Loucy (cell line): Measurements from ENCODE around the gene HENMT1.

Source experiments
- H2AFZ ChIP-seq: fragments of 200-600 bp; sonication (generic); 2 replicates; pipeline ENCODE4 v1.6.0; 2016; ENCODE audit warnings: antibody characterized with exemption, mild to moderate bottlenecking, low read length, moderate library complexity
- H3F3A ChIP-seq: fragments of 200-600 bp; 2 replicates; pipeline ENCODE4 v1.6.0; 2016; ENCODE audit warnings: antibody characterized with exemption, low read depth, mild to moderate bottlenecking
- H3K27me3 ChIP-seq: fragments of 200-600 bp; sonication (generic); 2 replicates; pipeline ENCODE4 v1.6.1; 2014; ENCODE audit warnings: low read length, mild to moderate bottlenecking; ENCODE audit not compliant: insufficient read depth, poor library complexity, severe bottlenecking
- H3K36me3 ChIP-seq: fragments of 200-600 bp; sonication (generic); 2 replicates; pipeline ENCODE4 v1.6.1; 2016; ENCODE audit warnings: low read length; ENCODE audit not compliant: insufficient read depth
- H3K4me1 ChIP-seq: fragments of 200-600 bp; sonication (generic); 2 replicates; pipeline ENCODE4 v1.5.1; 2014; ENCODE audit warnings: low read length, mild to moderate bottlenecking; ENCODE audit not compliant: insufficient read depth, poor library complexity, severe bottlenecking
- H3K4me2 ChIP-seq: fragments of 200-600 bp; sonication (generic); 2 replicates; pipeline ENCODE4 v1.6.0; 2014; ENCODE audit warnings: antibody characterized with exemption, low read length, low read depth, mild to moderate bottlenecking; ENCODE audit not compliant: poor library complexity, severe bottlenecking
- H3K4me3 ChIP-seq: fragments of 200-600 bp; sonication (generic); 2 replicates; pipeline ENCODE4 v1.5.1; 2014; ENCODE audit warnings: low read length, mild to moderate bottlenecking, mixed read lengths; ENCODE audit not compliant: poor library complexity, severe bottlenecking
- H3K79me2 ChIP-seq: fragments of 200-600 bp; sonication (generic); 2 replicates; pipeline ENCODE4 v1.6.1; 2014; ENCODE audit warnings: low read length; ENCODE audit not compliant: insufficient read depth
- H3K9ac ChIP-seq: fragments of 200-600 bp; sonication (generic); 2 replicates; pipeline ENCODE4 v1.6.0; 2014; ENCODE audit warnings: mild to moderate bottlenecking, low read depth, low read length, moderate library complexity; ENCODE audit not compliant: poor library complexity, severe bottlenecking
- H3K9me2 ChIP-seq: fragments of 200-600 bp; sonication (generic); replicated peaks from 2 replicates; pipeline ENCODE4 v1.6.1; 2016; ENCODE audit warnings: low read depth, low read length, mixed read lengths
- H3K9me3 ChIP-seq: fragments of 200-600 bp; sonication (generic); 2 replicates; pipeline ENCODE4 v1.6.1; 2014; ENCODE audit warnings: mild to moderate bottlenecking, antibody characterized with exemption, low read length, low read depth; ENCODE audit not compliant: insufficient read depth
- H4K20me1 ChIP-seq: fragments of 200-600 bp; sonication (generic); 2 replicates; pipeline ENCODE4 v1.6.0; 2014; ENCODE audit warnings: antibody characterized with exemption, low read length, mild to moderate bottlenecking; ENCODE audit not compliant: insufficient read depth, poor library complexity, severe bottlenecking
- EZH2phosphoT487 ChIP-seq: fragments of 200-600 bp; IDR thresholded peaks from 2 replicates; pipeline ENCODE4 v1.6.1; 2018; ENCODE audit warnings: antibody characterized with exemption, mild to moderate bottlenecking, moderate library complexity, borderline replicate concordance
- TF ChIP-seq, protein P1 (sequence below): fragments of 200-600 bp; sonication (generic); conservative IDR thresholded peaks from 2 replicates; pipeline ENCODE4 v1.5.1; 2014; ENCODE audit warnings: mild to moderate bottlenecking, antibody characterized with exemption, low read length

Gene HENMT1

DNA sequence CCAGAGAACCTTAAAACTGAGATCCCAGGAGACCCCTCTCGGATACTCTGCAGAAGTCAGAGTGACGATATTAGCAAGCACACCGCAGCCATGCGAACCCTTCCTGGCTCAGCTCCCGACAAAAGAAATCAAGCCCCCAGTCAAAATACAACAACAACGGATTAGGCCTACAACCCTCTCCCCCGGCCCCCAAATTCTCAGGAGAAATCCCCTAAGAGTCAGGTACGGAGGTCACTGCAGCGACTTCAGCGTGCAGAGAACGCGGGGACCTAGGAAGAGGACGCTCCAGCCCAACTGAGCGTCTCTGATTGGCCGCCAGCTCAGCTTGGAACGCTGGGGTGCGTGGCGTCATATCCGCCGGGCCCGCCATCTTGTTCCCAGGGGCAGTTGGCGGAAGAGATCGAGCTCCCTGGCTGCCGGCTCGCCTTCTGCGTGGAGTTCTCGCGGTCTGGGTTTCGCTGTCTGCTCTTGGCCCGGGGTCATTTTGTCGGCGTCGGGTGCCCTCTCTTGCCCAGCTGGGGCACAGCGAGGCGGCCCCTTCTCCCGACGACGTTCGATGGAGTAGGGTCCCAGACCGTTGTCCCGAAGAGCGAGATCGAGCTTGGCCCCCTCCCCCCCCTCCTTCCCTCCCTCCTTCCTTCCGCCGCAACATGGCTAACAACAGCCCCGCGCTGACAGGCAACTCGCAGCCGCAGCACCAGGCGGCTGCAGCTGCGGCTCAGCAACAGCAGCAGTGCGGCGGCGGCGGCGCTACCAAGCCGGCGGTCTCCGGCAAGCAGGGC lies 31.2 kb upstream of the HENMT1 start, which contains the start of gene PRPF38B:
TSS of gene PRPF38B (plus strand) at position 369 of the 782 bp plus-strand sequence. CDS start at position 651, 282 bp downstream.
- Histone ChIP-seq H2AFZ (peak within 1 kb of the TSS; percentile 76), H3K4me1 (peaks cover 33% of the 10 kb centered on the region), H3K9ac (peak within 1 kb of the TSS; percentile 89), H4K20me1 (peaks cover 50% of the 10 kb centered on the region), H3F3A (0 out of 2 replicates have a peak, but pooled peaks cover 5% of the 10 kb centered on the region), H3K27me3 (no peaks in the 10 kb centered on the region), H3K4me3 (peak within 1 kb of the TSS; percentile 86), H3K36me3 (peaks cover 19% of the 10 kb centered on the region), H3K9me2 (no peaks in the 10 kb centered on the region), H3K9me3 (no peaks in the 10 kb centered on the region), H3K4me2 (peak within 1 kb of the TSS; percentile 98), H3K79me2 (peaks cover 67% of the 10 kb centered on the region)
- TF ChIP-seq, protein P1, sequence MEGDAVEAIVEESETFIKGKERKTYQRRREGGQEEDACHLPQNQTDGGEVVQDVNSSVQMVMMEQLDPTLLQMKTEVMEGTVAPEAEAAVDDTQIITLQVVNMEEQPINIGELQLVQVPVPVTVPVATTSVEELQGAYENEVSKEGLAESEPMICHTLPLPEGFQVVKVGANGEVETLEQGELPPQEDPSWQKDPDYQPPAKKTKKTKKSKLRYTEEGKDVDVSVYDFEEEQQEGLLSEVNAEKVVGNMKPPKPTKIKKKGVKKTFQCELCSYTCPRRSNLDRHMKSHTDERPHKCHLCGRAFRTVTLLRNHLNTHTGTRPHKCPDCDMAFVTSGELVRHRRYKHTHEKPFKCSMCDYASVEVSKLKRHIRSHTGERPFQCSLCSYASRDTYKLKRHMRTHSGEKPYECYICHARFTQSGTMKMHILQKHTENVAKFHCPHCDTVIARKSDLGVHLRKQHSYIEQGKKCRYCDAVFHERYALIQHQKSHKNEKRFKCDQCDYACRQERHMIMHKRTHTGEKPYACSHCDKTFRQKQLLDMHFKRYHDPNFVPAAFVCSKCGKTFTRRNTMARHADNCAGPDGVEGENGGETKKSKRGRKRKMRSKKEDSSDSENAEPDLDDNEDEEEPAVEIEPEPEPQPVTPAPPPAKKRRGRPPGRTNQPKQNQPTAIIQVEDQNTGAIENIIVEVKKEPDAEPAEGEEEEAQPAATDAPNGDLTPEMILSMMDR: no peak
- TF ChIP-seq EZH2phosphoT487: no peak

- Histone ChIP-seq H3K79me2 (peaks cover 59% of the 10 kb centered on the region), H3K4me3 (peak overlapping the region; percentile 86), H3K36me3 (peaks cover 11% of the 10 kb centered on the region), H3K4me1 (peaks cover 25% of the 10 kb centered on the region), H2AFZ (peak overlapping the region; percentile 76), H3K27me3 (no peaks in the 10 kb centered on the region), H3F3A (0 out of 2 replicates have a peak, but pooled peaks cover 5% of the 10 kb centered on the region), H3K4me2 (peak overlapping the region; percentile 98), H3K9me2 (no peaks in the 10 kb centered on the region), H4K20me1 (peaks cover 42% of the 10 kb centered on the region), H3K9me3 (no peaks in the 10 kb centered on the region), H3K9ac (peak overlapping the region; percentile 89)
- TF ChIP-seq, protein P1: no peak
- TF ChIP-seq EZH2phosphoT487: no peak
Measured at GRCh38 chr1:108691128-108691941, 30.4 kb upstream of the HENMT1 start.

- H3K4me2 ChIP-seq: no peak overlapping the region
- H3K4me3 ChIP-seq: no peak overlapping the region
- no peaks in the 10 kb centered on the region for H3F3A ChIP-seq
- H3K9ac ChIP-seq: no peak overlapping the region
- no peak for TF ChIP-seq EZH2phosphoT487
- TF ChIP-seq, protein P1: no peak
- H3K9me2 ChIP-seq: no peaks in the 10 kb centered on the region
- H3K27me3 ChIP-seq: no peaks in the 10 kb centered on the region
- no peaks in the 10 kb centered on the region for H3K9me3 ChIP-seq
- peaks cover 17% of the 10 kb centered on the region for H3K79me2 ChIP-seq
- H3K36me3 ChIP-seq: no peaks in the 10 kb centered on the region
- H3K4me1 ChIP-seq: peaks cover 24% of the 10 kb centered on the region
- no peak overlapping the region for H2AFZ ChIP-seq
- H4K20me1 ChIP-seq: peaks cover 3% of the 10 kb centered on the region
Measured at GRCh38 chr1:108686614-108687313, 25.9 kb upstream of the HENMT1 start.
